ENCODE data around the gene FOXO3. TPM values are rescaled to one million over a fixed set of nuclear protein-coding genes. Genes with fewer than 3 reads are reported as not detected.

The FOXO3 gene
- total and polyA plus RNA-seq, 2 donors (not counting 1 experiment from before 2014, with no cell fraction given) = 49.5 to 63.9 TPM

DNA sequence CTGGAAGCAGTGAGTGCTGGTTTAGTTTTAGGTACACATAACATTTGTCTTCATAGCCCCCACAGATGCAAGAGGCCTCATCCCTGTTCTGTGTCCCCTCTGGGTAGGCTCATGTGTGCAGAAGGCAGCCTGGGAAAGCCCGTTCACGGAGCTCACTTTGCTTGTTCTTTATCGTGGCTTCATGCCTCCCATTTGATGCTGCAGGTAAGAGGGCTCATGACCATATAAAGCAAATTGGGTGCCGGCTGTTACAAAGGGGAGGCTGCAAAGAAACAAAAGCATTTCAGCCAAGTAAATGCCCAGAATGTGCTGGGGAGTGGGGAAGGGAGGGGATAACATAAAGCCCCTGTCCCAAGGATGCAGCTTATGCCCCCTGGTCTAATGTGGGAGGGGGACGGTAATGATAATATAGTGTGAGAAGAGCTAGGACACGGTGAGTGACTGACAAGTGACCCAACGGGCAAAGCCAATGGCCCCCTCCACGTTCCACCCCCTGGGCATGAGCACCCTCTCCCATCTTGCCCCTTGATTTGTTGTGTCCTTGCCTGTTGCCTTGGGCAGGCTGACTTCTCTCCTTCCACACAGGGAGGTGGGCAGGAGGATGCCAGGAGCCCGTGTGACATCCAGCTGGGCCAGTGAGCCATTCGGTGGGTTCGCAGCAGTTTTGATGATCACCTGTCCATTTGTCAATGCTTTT is 138.0 kb downstream of the FOXO3 start:
- Histone ChIP-seq H3K27ac (ENCODE audit: insufficient read depth, low read length) (no peak overlapping the region), H3K9me3 (ENCODE audit: control insufficient read depth, insufficient read depth, low read depth, low read length) (no peaks in the 10 kb centered on the region), H3K4me1 (ENCODE audit: control insufficient read depth, extremely low read depth, insufficient read depth, low read length) (peaks cover 2% of the 10 kb centered on the region), H3K4me3 (replicated peaks in 1 of 4; ENCODE audit: control extremely low read depth in 1 of 4, insufficient read depth in 1 of 4, low read depth in 3 of 4, low read length in 4 of 4) (no peak overlapping the region), H3K4me2 (ENCODE audit: extremely low read depth, insufficient read depth, low read length) (no peak overlapping the region), H3K27me3 (ENCODE audit: control insufficient read depth, insufficient read depth, low read length) (no peaks in the 10 kb centered on the region), H4K20me1 (ENCODE audit: control insufficient read depth, extremely low read depth, insufficient read depth, low read length) (no peaks in the 10 kb centered on the region), H3K36me3 (ENCODE audit: control insufficient read depth, insufficient read depth, low read length) (no peaks in the 10 kb centered on the region), H2AFZ (ENCODE audit: low read length) (no peak overlapping the region), H3K79me2 (ENCODE audit: control insufficient read depth, insufficient read depth, low read length) (no peaks in the 10 kb centered on the region), H3K9ac (ENCODE audit: insufficient read depth, low read length) (no peak overlapping the region)
- TF ChIP-seq EZH2 (IDR thresholded peaks at IDR 0.05; ENCODE audit: low read length, missing control alignments) = no peak
- TF ChIP-seq, protein P1, sequence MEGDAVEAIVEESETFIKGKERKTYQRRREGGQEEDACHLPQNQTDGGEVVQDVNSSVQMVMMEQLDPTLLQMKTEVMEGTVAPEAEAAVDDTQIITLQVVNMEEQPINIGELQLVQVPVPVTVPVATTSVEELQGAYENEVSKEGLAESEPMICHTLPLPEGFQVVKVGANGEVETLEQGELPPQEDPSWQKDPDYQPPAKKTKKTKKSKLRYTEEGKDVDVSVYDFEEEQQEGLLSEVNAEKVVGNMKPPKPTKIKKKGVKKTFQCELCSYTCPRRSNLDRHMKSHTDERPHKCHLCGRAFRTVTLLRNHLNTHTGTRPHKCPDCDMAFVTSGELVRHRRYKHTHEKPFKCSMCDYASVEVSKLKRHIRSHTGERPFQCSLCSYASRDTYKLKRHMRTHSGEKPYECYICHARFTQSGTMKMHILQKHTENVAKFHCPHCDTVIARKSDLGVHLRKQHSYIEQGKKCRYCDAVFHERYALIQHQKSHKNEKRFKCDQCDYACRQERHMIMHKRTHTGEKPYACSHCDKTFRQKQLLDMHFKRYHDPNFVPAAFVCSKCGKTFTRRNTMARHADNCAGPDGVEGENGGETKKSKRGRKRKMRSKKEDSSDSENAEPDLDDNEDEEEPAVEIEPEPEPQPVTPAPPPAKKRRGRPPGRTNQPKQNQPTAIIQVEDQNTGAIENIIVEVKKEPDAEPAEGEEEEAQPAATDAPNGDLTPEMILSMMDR (conservative IDR thresholded peaks at IDR 0.05 in 1 of 2, IDR thresholded peaks at IDR 0.05 in 1 of 2; ENCODE audit: low read depth in 1 of 2, low read length in 2 of 2) = no peak
- no peak for DNase-seq (ENCODE audit: low read depth in 2 of 2)

DNA sequence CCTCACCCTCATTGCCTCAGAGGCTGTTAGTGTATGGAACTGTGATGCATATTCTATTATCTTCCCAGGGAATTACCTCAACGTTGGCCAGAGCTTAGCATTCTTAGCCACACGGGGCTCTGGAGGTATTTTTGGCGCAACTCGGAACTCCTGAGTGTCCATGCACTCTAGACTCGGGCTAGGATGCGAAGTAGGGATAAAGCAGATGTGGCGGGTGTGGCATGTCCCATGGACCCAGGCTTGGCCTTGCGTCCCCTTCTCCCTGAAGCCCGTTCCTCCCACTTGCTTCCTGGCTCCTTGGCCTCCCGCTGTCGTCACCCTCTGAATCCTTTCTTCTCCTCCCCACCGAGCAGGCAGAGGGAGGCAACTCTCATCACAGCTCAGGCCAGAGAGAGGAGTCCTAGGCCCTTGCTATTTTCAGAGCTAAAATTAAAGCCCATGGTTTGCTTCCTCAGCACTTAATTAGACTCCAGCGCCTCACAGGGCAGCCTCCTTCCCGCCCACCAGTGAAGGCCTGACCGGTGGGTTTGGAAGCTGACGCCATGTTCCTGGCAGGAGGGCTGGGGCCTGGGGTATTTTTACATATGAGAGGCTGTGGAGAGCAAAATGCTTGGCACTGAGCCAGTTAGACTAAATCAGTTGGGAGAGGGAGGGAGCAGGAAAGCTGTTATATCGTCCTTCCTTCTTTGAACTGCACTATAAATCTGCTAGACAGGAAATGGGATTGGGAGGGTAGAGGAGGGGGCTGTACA is 138.7 kb downstream of the FOXO3 start:
- Histone ChIP-seq H3K4me3 (replicated peaks in 1 of 4; ENCODE audit: control extremely low read depth in 1 of 4, insufficient read depth in 1 of 4, low read depth in 3 of 4, low read length in 4 of 4) (no peak overlapping the region), H3K36me3 (ENCODE audit: control insufficient read depth, insufficient read depth, low read length) (no peaks in the 10 kb centered on the region), H3K4me2 (ENCODE audit: extremely low read depth, insufficient read depth, low read length) (no peak overlapping the region), H2AFZ (ENCODE audit: low read length) (no peak overlapping the region), H4K20me1 (ENCODE audit: control insufficient read depth, extremely low read depth, insufficient read depth, low read length) (no peaks in the 10 kb centered on the region), H3K27ac (ENCODE audit: insufficient read depth, low read length) (no peak overlapping the region), H3K4me1 (ENCODE audit: control insufficient read depth, extremely low read depth, insufficient read depth, low read length) (peaks cover 2% of the 10 kb centered on the region), H3K9me3 (ENCODE audit: control insufficient read depth, insufficient read depth, low read depth, low read length) (no peaks in the 10 kb centered on the region), H3K79me2 (ENCODE audit: control insufficient read depth, insufficient read depth, low read length) (no peaks in the 10 kb centered on the region), H3K9ac (ENCODE audit: insufficient read depth, low read length) (no peak overlapping the region), H3K27me3 (ENCODE audit: control insufficient read depth, insufficient read depth, low read length) (no peaks in the 10 kb centered on the region)
- TF ChIP-seq, protein P1 (conservative IDR thresholded peaks at IDR 0.05 in 1 of 2, IDR thresholded peaks at IDR 0.05 in 1 of 2; ENCODE audit: low read depth in 1 of 2, low read length in 2 of 2) = no peak
- TF ChIP-seq EZH2 (IDR thresholded peaks at IDR 0.05; ENCODE audit: low read length, missing control alignments) = no peak
- DNase-seq (ENCODE audit: low read depth in 2 of 2) = peak in 1 of 2 donors; percentile 36

DNA sequence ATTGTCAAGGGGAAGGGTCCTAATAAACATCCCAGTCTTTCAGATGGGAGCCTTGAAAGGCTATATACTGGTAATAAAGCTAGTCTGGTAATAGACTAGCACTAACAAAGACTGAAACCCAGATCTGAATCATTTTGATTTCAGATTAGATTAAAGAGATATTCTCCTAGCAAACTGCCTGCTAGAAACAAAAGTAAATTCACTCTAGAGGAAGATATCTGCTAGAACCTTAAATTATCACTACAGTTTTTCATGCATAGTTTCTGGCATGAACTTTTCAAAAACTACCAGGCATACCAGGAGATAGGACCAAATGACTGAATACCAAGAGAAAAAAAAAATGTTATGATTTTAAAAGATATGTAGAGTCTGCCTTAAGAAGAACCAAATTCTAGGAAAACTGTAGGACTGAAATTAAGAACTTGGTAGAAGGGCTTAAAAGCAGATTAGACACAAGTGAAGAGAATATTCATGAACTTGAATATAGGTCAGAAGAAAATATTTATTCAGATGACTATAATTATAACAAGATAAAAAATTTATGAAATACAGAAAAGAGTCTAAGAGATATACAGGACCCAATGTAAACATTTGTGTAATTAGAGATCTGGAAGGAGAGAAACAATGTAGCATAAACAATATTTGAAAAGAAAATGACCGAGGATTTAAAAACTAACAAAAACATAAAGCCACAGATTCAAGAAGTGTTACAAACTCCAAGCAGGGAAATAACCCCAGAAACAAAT is 141.6 kb downstream of the FOXO3 start:
- Histone ChIP-seq H3K9ac (ENCODE audit: insufficient read depth, low read length) (no peak overlapping the region), H4K20me1 (ENCODE audit: control insufficient read depth, extremely low read depth, insufficient read depth, low read length) (no peaks in the 10 kb centered on the region), H3K4me2 (ENCODE audit: extremely low read depth, insufficient read depth, low read length) (no peak overlapping the region), H3K27me3 (ENCODE audit: control insufficient read depth, insufficient read depth, low read length) (no peaks in the 10 kb centered on the region), H3K9me3 (ENCODE audit: control insufficient read depth, insufficient read depth, low read depth, low read length) (no peaks in the 10 kb centered on the region), H3K4me1 (ENCODE audit: control insufficient read depth, extremely low read depth, insufficient read depth, low read length) (peaks cover 2% of the 10 kb centered on the region), H3K27ac (ENCODE audit: insufficient read depth, low read length) (no peak overlapping the region), H2AFZ (ENCODE audit: low read length) (no peak overlapping the region), H3K36me3 (ENCODE audit: control insufficient read depth, insufficient read depth, low read length) (no peaks in the 10 kb centered on the region), H3K4me3 (replicated peaks in 1 of 4; ENCODE audit: control extremely low read depth in 1 of 4, insufficient read depth in 1 of 4, low read depth in 3 of 4, low read length in 4 of 4) (no peak overlapping the region), H3K79me2 (ENCODE audit: control insufficient read depth, insufficient read depth, low read length) (no peaks in the 10 kb centered on the region)
- DNase-seq (ENCODE audit: low read depth in 2 of 2) = no peak
- TF ChIP-seq, protein P1 (conservative IDR thresholded peaks at IDR 0.05 in 1 of 2, IDR thresholded peaks at IDR 0.05 in 1 of 2; ENCODE audit: low read depth in 1 of 2, low read length in 2 of 2) = no peak
- no peak for TF ChIP-seq EZH2 (IDR thresholded peaks at IDR 0.05; ENCODE audit: low read length, missing control alignments)
